Eye (tissue), 1 donor: ENCODE results near the gene SPTBN1.
A peak's percentile ranks its signal among the peaks of the same experiment; 100 is the strongest.

Source experiments
- DNase-seq: peaks from one replicate; pipeline ENCODE4 v3.0.0-alpha.2; 2015

Gene SPTBN1

DNA sequence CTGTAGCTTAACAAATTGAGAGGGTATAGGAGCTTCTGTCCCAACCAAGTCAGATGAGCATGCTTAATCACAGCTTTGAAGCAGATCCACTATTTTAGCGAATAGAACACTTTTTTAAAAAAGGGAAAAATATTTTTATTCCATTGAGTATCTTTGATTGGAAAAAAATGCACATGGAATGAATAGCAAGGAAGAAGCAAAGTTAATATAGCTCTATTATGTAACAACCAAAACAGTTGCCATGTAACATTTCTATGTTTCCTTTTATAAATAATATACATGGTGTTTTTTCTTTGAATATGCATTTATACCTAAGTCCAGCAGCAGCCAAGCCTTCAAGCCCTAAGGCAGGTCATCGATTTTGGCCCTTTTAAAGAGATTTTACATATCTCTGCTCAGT, 21.4 kb upstream of the SPTBN1 start:
- no peak for DNase-seq

GRCh38 chr2:54435325-54436226, 20.6 kb upstream of the SPTBN1 start:
- no peak for DNase-seq

- no peak for DNase-seq
Observed at GRCh38 chr2:54437588-54437987, 18.5 kb upstream of the SPTBN1 start.

- no peak for DNase-seq
Observed at GRCh38 chr2:54438271-54438670, 17.9 kb upstream of the SPTBN1 start.

GRCh38 chr2:54439582-54439981, 16.5 kb upstream of the SPTBN1 start:
- no peak for DNase-seq

GRCh38 chr2:54440050-54440449, 16.1 kb upstream of the SPTBN1 start:
- DNase-seq = no peak

DNA sequence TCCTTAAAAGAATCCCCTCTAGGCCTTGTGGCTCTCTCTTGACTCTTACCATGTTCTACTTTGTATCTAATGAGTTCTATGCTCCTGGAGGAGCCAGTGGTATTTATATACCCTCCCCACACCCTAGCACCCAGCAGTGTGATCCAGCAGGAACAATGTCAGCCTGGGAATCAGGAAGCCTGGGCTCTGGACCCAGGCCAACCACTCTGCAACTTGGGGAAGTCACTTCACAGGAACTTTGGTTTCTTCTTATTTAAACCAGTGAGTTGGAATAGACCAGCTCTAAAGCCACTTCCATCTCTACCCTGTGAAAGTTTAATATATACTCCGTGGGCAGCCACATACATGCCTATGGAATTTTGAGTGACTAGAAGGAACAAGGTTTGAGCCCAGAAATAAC, 11.6 kb upstream of the SPTBN1 start:
- no peak for DNase-seq

- no peak for DNase-seq
Observed at GRCh38 chr2:54446122-54446521, 10.0 kb upstream of the SPTBN1 start.

- no peak for DNase-seq
Observed at GRCh38 chr2:54446625-54447024, 9.5 kb upstream of the SPTBN1 start.

DNA sequence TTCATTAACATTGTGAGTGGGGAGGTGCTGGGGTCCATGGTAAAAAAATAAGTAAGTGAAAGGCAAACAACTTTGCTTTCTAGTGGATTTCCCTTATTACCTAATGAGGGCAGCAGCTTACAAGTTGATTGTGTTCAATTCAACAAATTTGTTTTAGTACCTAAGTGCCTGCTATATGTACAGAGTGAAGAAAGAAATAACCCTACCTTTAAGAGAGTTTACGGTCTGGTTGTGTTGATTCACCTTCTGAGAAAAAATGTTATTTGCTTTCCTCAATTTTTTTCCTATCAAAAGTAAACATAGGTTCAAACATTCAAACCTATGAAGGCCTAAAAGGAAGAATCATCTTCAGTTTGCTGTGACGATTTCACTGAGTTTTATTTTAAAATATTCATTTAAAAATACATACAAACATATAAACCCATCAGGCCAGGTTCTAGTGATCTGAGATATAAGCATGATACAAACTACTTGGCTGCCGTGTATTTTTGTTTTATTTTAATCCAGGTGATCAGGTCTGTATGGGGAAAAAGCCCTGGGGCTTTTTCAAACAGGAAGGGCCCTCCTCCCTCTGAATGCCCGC, 1.5 kb upstream of the SPTBN1 start:
- DNase-seq = peak; percentile 34

DNA sequence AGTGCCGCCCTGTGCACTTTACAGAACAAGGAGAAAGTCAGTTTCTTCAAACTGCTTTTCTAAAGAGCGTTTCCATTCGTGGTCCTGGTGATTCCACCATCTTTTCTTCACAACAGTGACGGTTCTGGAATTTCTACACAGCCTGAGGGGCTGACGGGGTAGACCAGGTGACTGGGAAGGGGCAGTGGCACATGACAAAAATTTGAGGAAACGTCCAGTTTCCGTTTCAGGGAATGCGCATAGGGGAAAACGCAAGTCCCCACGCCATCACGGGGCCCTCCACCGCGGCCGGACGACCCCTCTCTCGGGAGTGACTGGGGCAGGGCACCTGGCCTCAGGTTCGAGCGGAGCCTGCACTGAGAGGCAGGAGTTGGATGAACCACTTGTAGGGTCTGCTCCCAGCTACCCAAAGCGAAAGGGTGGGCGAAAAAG, 980 bp upstream of the SPTBN1 start:
- DNase-seq = peak; percentile 78

- no peak for DNase-seq
Observed at GRCh38 chr2:54456362-54456611, 160 bp downstream of the SPTBN1 start.

DNA sequence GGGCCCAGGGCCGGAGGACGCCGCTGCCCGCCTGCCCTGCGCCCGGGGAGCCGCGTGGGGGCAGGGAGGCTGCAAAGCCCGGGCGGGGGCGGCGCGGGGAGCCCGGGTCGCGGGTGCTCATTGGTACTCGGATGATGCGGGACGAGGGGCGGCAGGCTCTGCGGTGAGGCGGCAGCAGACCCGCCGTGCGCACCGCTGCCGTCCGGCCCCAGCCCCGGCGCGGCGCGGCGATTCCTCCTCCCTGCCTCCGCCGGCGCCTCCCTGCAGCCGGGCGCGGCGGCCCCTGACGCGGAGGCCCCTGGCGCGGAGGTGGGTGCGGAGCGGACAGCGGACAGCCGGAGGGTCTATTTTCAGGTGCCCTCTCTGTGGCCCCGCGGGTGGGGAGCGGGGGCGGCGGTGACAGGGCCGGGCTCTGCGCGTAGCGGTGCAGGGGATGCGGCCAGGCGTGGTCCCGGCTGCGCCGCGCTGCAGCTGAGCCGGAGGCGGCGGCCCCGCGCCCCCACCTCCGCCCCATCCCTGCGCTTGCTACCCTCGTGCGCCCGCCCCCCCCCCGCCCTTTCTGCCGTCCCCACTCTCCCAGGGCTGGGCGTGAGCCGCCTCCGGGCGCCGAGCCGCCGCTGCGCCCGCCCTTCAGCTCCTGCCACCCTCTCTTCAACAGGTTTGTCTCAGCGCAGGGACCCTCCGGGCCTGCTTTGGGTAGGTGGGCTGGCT, 640 bp downstream of the SPTBN1 start:
- no peak for DNase-seq

DNA sequence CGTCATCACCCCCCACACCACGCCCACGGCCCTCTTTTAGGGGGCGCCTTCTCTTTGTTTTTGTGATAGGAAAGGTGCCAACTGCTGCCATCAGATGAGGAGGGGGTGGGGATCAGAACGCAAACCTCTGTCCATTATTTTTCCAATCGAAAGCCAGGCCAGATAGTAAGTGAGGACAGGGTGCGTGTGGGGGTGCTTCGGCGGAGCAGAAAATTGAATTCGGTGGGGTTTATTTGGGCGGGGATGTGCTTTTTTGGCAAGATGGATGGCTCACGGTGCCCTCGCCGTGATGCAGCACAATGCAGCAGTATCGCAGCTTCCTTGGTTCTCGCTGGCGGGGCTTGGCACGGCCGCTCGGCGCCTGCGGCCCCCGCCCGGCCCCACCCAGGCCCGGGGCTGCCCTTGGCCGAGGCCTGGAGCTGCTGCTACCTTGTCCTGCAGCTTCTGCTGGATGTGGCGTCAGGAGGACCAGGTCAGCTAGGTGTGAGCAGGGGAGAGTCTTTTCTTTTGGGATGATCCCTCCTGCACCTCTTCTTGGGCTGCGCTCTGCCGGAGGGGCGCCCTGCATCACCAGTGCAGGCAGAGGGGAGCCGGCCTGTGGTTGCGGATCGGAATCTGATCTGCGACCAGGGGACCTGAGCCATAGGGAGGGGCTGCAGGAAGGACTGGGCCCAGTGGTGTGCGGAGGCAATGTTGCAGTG, 1.3 kb downstream of the SPTBN1 start:
- peak; percentile 81 for DNase-seq

- DNase-seq = no peak
Observed at GRCh38 chr2:54459037-54459441, 2.9 kb downstream of the SPTBN1 start.

GRCh38 chr2:54461261-54461660, 5.1 kb downstream of the SPTBN1 start:
- no peak for DNase-seq

DNA sequence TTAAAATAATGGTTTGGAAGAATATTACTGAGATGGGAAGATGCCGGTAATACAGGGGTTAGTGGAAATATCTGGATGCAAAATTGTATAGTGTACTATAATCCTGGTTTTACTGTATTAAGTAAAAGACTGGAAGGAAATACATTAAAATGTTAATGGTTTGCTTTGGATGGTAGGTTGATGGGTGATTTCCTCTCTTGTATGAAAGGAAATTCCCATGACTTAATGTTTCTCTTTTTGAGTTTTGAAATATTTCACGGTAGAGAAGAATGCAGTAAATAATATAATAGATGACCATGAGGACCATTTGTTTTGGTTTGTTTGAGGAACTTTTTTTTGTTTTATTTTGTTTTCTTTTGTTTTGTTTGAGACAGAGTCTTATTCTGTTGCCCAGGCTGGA, 8.2 kb downstream of the SPTBN1 start:
- no peak for DNase-seq

GRCh38 chr2:54465143-54465542, 9.0 kb downstream of the SPTBN1 start:
- no peak for DNase-seq

DNA sequence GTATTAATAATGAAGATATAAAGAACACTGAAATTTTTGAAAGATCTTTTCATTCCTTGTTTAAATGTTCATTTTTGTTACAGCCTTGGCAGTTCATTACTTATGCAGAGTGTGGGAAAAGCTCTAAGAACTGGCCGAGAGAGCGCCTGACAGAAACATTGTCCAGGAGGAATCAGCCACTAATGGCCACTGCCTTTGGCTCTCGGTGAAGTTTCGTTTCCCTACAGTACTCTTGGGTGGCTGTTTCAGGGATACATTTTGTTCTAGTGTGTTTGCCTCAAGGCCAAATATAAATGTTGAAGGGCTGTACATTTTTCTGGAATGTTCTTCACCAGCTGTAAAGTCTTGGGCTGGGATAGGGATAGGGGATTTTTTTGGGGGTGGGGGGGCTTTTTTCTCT, 10.7 kb downstream of the SPTBN1 start:
- DNase-seq = no peak

DNA sequence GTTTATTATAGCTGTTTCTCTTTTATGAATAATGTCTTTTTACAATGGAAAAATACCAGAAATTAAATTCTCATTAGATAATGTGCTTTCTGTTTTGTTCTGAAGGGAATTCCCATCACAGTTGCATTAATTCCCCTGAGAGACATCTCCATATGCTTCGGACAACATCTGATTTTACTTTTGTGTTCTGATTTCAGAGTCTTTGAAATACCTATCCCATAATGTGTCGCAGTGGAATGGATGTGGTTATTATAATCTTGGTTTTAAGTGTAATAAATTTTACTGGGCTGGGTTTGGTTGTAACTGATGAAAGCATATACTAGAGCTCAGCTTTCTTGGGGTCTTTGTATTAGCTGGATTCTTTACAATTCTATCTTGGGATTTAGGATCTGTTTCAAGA, 12.5 kb downstream of the SPTBN1 start:
- DNase-seq = no peak

DNA sequence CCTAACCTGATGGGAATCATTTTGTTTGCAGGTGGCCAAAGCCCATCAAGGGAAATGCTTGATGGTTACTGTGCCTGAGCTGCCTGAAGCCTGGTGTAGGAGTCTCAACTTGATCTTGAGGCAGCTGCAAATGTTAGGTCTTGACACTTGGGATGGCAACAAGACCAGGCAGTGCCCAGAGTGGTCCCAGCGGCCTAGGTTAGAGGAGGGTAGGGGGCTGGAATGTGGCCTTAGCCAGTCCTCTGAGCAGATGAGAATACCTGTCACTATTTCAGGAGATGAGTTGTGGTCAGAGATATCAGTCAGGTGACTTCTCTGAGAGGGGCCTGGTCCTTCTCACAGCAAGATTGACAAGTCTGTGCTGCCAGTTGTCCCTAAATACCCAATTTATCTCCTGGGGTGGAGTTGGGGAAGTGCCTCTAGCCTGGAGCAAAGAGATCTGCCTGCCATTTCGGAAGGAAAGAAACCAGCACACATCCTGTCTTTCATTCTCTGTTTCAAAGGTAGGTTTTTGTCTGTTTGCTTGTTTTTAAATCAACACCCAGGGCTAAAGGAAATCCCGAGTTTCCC, 13.4 kb downstream of the SPTBN1 start:
- DNase-seq = no peak

- no peak for DNase-seq
Observed at GRCh38 chr2:54470266-54470938, 14.3 kb downstream of the SPTBN1 start.
